ENCODE results near the gene YY1. TPM values are rescaled to one million over a fixed set of nuclear protein-coding genes. Genes with fewer than 3 reads are reported as not detected.
"Not testable (repeated sequence)": the region's sequence is repeated elsewhere in the genome, so short reads cannot be mapped to it uniquely, and the experiment has no call there.

The YY1 gene
- total RNA-seq, 1 donor: 53.1 TPM

DNA sequence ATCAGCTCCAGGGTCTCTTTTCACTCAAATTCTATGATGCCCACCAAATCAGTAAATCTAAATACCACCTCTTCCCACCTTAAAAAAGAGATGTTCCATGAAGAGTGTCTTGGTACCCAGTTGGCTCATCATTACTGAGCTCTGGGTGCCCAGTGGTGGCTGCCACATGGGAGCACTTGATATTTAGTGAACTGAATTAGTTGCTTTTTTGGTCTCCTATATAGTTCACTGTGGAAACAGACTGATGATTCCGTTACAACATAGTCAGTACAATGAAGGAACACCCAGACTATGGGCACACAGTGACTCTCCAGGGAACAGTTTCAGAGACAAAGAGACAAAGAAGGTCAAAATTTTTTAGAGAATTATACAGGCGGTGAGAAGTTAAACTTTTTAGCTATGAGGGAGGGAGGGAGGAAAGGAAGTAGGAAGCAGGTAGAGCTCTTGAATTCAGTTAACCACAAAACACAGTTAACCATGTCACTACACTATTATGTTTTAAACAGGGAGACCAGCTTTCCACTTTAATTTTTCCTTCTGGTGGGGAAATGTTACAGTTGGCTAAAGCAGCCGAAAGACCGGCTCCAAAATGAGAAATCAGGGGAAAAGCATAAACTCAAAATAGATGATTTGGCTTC, 14.6 kb upstream of the YY1 start:
- DNase-seq (ENCODE audit: low read depth): no peak
- H3K4me3 ChIP-seq (ENCODE audit: low read depth, low read length): no peak overlapping the region
- TF ChIP-seq CTCF (IDR thresholded peaks at IDR 0.05; ENCODE audit: insufficient read depth, low read depth, low read length): no peak

- no peak overlapping the region for H3K4me3 ChIP-seq (ENCODE audit: low read depth, low read length)
- no peak for TF ChIP-seq CTCF (IDR thresholded peaks at IDR 0.05; ENCODE audit: insufficient read depth, low read depth, low read length)
- no peak for DNase-seq (ENCODE audit: low read depth)
Observed at GRCh38 chr14:100225169-100225568, 13.8 kb upstream of the YY1 start.

DNA sequence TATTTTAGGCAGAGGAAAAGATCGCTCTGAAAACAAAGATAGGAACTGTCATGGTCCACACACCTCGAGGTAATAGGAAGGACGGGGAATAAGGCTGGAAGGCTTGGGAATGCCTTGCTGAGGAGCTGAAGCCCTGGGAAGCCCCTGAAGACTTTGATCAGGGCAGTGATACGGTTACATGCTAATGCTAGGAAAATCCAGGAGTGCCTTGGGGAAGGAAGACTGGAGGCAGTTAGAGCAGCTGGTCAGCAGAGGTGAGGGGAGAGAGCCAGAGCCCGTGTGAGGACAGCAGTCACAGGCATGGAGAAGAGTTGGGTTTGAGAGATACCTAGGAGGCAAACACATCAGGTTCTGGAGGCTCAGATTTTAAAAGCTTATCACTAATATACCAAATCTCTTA, 8.6 kb upstream of the YY1 start:
- TF ChIP-seq CTCF (IDR thresholded peaks at IDR 0.05; ENCODE audit: insufficient read depth, low read depth, low read length): no peak
- H3K4me3 ChIP-seq (ENCODE audit: low read depth, low read length): no peak overlapping the region
- DNase-seq (ENCODE audit: low read depth): no peak

DNA sequence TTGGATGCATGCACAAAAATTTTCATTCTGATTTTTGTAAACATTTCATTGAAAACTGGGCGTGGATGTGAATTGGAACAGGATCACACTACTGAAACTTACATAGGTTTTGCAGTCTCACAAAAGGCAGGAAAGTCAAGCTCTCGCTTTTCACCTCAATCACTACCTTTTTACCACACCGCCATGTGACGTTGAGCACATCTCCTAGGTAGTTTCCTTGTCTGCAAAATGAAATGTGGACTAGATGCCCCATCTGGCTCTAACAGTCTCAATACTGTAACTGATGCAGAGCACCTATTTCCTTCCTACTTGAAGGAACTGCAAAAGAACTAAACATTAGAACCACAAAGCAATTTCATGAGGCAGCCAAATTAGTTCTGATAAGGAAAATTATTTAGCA, 4.4 kb upstream of the YY1 start:
- H3K4me3 ChIP-seq (ENCODE audit: low read depth, low read length): no peak overlapping the region
- no peak for TF ChIP-seq CTCF (IDR thresholded peaks at IDR 0.05; ENCODE audit: insufficient read depth, low read depth, low read length)
- DNase-seq (ENCODE audit: low read depth): no peak

GRCh38 chr14:100236271-100236818, 2.6 kb upstream of the YY1 start:
- not testable (repeated sequence) for DNase-seq (ENCODE audit: low read depth)
- H3K4me3 ChIP-seq (ENCODE audit: low read depth, low read length): peak overlapping the region; percentile 90

DNA sequence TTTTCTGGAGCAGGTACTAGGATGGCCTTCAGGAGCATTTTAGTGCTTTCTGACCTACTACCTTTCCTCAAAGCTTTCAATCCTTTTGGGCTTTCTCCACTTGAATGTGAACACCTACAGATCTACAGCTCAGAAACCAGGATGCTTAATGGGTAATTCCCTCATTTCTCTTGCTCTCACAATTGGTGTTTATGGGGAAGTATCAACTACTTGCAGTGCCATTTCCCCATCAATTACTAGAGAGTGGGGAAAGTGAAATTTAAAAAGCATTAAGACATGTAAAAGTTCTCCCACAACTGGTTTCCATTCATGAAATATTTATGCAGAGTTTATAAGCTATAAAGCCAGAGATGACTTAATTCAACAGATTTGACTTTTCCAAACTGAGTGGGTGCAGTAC, 2.1 kb upstream of the YY1 start:
- peak overlapping the region; percentile 90 for H3K4me3 ChIP-seq (ENCODE audit: low read depth, low read length)
- no peak for TF ChIP-seq CTCF (IDR thresholded peaks at IDR 0.05; ENCODE audit: insufficient read depth, low read depth, low read length)
- no peak for DNase-seq (ENCODE audit: low read depth)

- peak overlapping the region; percentile 90 for H3K4me3 ChIP-seq (ENCODE audit: low read depth, low read length)
- peak; percentile 50 for DNase-seq (ENCODE audit: low read depth)
- no peak for TF ChIP-seq CTCF (IDR thresholded peaks at IDR 0.05; ENCODE audit: insufficient read depth, low read depth, low read length)
Observed at GRCh38 chr14:100237735-100238418, 1.1 kb upstream of the YY1 start.
